HEK293 (cell line): ENCODE data around the gene FBXW2.
A peak's percentile ranks its signal among the peaks of the same experiment; 100 is the strongest.

Source experiments
- GFI1B ChIP-seq: fragments of 450-650 bp; formaldehyde crosslinking; IDR thresholded peaks from 2 replicates; pipeline ENCODE4 v1.5.1; 2016; ENCODE audit warnings: missing biosample characterization, missing genetic modification characterization
- KLF1 ChIP-seq: fragments of 450-650 bp; formaldehyde crosslinking; IDR thresholded peaks from 2 replicates; pipeline ENCODE4 v1.5.1; 2016; ENCODE audit warnings: missing biosample characterization, missing genetic modification characterization
- KLF17 ChIP-seq: fragments of 450-650 bp; formaldehyde crosslinking; IDR thresholded peaks from 2 replicates; pipeline ENCODE4 v1.5.1; 2016; ENCODE audit warnings: missing biosample characterization, missing genetic modification characterization
- KLF8 ChIP-seq: fragments of 450-650 bp; formaldehyde crosslinking; IDR thresholded peaks from 2 replicates; pipeline ENCODE4 v1.5.1; 2016; ENCODE audit warnings: missing biosample characterization, missing genetic modification characterization
- PRDM1 ChIP-seq: fragments of 450-650 bp; formaldehyde crosslinking; IDR thresholded peaks from 2 replicates; pipeline ENCODE4; 2016; ENCODE audit warnings: missing biosample characterization, missing genetic modification characterization
- RBAK ChIP-seq: fragments of 450-650 bp; formaldehyde crosslinking; IDR thresholded peaks from 2 replicates; pipeline ENCODE4 v1.5.1; 2016; ENCODE audit warnings: missing biosample characterization, missing genetic modification characterization
- ZBTB17 ChIP-seq: fragments of 450-650 bp; formaldehyde crosslinking; IDR thresholded peaks from 2 replicates; pipeline ENCODE4 v1.5.1; 2016; ENCODE audit warnings: missing biosample characterization, missing genetic modification characterization
- ZNF148 ChIP-seq: fragments of 450-650 bp; formaldehyde crosslinking; IDR thresholded peaks from 2 replicates; pipeline ENCODE4 v1.5.0; 2017; ENCODE audit warnings: missing biosample characterization, missing genetic modification characterization, borderline replicate concordance
- ZNF280D ChIP-seq: fragments of 450-650 bp; formaldehyde crosslinking; IDR thresholded peaks from 2 replicates; pipeline ENCODE4 v1.5.1; 2016; ENCODE audit warnings: missing biosample characterization, missing genetic modification characterization
- ZNF362 ChIP-seq: fragments of 450-650 bp; formaldehyde crosslinking; IDR thresholded peaks from 2 replicates; pipeline ENCODE4 v1.5.1; 2016; ENCODE audit warnings: missing biosample characterization, missing genetic modification characterization
- ZNF366 ChIP-seq: fragments of 450-650 bp; formaldehyde crosslinking; conservative IDR thresholded peaks from 2 replicates; pipeline ENCODE4 v1.5.1; 2016; ENCODE audit warnings: missing biosample characterization, missing genetic modification characterization
- ZNF394 ChIP-seq: fragments of 450-650 bp; formaldehyde crosslinking; IDR thresholded peaks from 2 replicates; pipeline ENCODE4 v1.5.1; 2016; ENCODE audit warnings: missing biosample characterization, missing genetic modification characterization, mild to moderate bottlenecking, moderate library complexity, borderline replicate concordance
- ZNF404 ChIP-seq: fragments of 450-650 bp; formaldehyde crosslinking; IDR thresholded peaks from 2 replicates; pipeline ENCODE4 v1.5.1; 2017; ENCODE audit warnings: missing biosample characterization, missing genetic modification characterization
- ZNF514 ChIP-seq: fragments of 450-650 bp; formaldehyde crosslinking; IDR thresholded peaks from 2 replicates; pipeline ENCODE4 v1.5.1; 2016; ENCODE audit warnings: missing biosample characterization, missing genetic modification characterization
- ZNF521 ChIP-seq: fragments of 450-650 bp; formaldehyde crosslinking; IDR thresholded peaks from 2 replicates; pipeline ENCODE4 v1.5.1; 2017; ENCODE audit warnings: missing biosample characterization, mild to moderate bottlenecking, missing genetic modification characterization
- ZNF544 ChIP-seq: fragments of 450-650 bp; formaldehyde crosslinking; IDR thresholded peaks from 2 replicates; pipeline ENCODE4 v1.5.0; 2017; ENCODE audit warnings: missing biosample characterization, missing genetic modification characterization
- ZNF621 ChIP-seq: fragments of 450-650 bp; formaldehyde crosslinking; IDR thresholded peaks from 2 replicates; pipeline ENCODE4 v1.5.1; 2017; ENCODE audit warnings: missing biosample characterization, missing genetic modification characterization
- ZNF623 ChIP-seq: fragments of 450-650 bp; formaldehyde crosslinking; IDR thresholded peaks from 2 replicates; pipeline ENCODE4 v1.5.1; 2016; ENCODE audit warnings: missing biosample characterization, missing genetic modification characterization
- ZNF658 ChIP-seq: fragments of 450-650 bp; formaldehyde crosslinking; IDR thresholded peaks from 2 replicates; pipeline ENCODE4; 2016; ENCODE audit warnings: missing biosample characterization, missing genetic modification characterization
- ZNF777 ChIP-seq: fragments of 450-650 bp; formaldehyde crosslinking; IDR thresholded peaks from 2 replicates; pipeline ENCODE4 v1.5.1; 2017; ENCODE audit warnings: missing biosample characterization, missing genetic modification characterization, borderline replicate concordance
- ZNF792 ChIP-seq: fragments of 450-650 bp; formaldehyde crosslinking; IDR thresholded peaks from 2 replicates; pipeline ENCODE4 v1.5.1; 2016; ENCODE audit warnings: missing biosample characterization, missing genetic modification characterization
- ZNF830 ChIP-seq: fragments of 450-650 bp; IDR thresholded peaks from 2 replicates; pipeline ENCODE4 v1.5.0; 2018; ENCODE audit warnings: missing biosample characterization, missing genetic modification characterization, low read depth, mild to moderate bottlenecking, moderate library complexity
- ZXDB ChIP-seq: fragments of 450-650 bp; formaldehyde crosslinking; IDR thresholded peaks from 2 replicates; pipeline ENCODE4 v1.5.1; 2016; ENCODE audit warnings: missing biosample characterization, missing genetic modification characterization
- TF ChIP-seq, protein P1 (sequence below): fragments of 450-650 bp; formaldehyde crosslinking; IDR thresholded peaks from 2 replicates; pipeline ENCODE4; 2016; ENCODE audit warnings: missing biosample characterization, missing genetic modification characterization

Gene FBXW2

DNA sequence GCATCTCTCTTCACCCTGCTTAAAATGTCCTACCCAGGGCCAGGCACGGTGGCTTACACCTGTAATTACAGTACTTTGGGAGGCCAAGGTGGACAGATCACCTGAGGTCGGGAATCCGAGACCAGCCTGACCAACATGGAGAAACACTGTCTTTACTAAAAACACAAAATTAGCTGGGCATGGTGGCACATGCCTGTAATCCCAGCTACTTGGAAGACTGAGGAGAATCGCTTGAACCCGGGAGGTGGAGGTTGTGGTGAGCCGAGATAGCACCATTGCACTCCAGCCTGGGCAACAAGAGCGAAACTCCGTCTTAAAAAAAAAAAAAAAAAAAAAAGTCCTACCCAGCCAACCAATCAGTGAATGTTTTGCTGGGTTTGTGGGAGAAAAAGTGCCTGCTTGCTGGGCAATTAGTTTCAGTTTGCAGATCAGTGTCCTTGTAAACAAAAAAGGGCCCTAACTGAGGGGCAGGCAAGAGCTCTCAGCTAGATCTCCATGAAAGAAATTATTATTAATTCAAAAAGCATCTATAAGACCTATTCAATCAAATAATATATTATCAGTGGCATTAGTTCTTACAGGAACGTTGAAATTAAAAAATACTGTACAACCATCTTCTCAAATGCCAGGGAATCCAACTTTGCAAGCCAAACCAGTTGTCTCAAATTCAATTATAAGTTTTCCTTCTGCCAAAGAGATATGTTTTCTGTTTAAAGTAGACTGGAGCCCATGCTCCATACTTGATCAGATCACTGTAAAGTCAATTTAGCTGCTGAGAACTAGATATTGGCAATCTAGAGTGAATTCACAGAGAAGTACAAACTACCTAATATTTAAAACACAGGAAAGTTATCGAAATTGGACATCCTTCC, 82.9 kb downstream of the FBXW2 start (continued):
- TF ChIP-seq KLF17 (no peak), ZNF362 (tag by site-specific recombination) (peak; percentile 97), RBAK (no peak), KLF1 (tag by site-specific recombination) (no peak), ZNF404 (no peak), ZNF148 (tag by site-specific recombination) (no peak), ZNF394 (no peak), ZNF777 (no peak), KLF8 (tag by site-specific recombination) (0 out of 2 replicates have a peak, but pooled peaks have one; percentile 26), ZBTB17 (peak; percentile 49; the same call in 1 of the 2 replicates), ZNF514 (no peak), ZXDB (tag by site-specific recombination) (0 out of 2 replicates have a peak, but pooled peaks have one; percentile 16), ZNF623 (tag by site-specific recombination) (no peak), ZNF280D (tag by site-specific recombination) (no peak), ZNF521 (no peak), GFI1B (tag by site-specific recombination) (no peak), ZNF544 (tag by site-specific recombination) (no peak), ZNF658 (tag by site-specific recombination) (no peak), ZNF792 (tag by site-specific recombination) (no peak), ZNF830 (tag by site-specific recombination) (no peak), ZNF366 (tag by site-specific recombination) (no peak), ZNF621 (tag by site-specific recombination) (no peak), PRDM1 (tag by site-specific recombination) (no peak)
- TF ChIP-seq, protein P1, sequence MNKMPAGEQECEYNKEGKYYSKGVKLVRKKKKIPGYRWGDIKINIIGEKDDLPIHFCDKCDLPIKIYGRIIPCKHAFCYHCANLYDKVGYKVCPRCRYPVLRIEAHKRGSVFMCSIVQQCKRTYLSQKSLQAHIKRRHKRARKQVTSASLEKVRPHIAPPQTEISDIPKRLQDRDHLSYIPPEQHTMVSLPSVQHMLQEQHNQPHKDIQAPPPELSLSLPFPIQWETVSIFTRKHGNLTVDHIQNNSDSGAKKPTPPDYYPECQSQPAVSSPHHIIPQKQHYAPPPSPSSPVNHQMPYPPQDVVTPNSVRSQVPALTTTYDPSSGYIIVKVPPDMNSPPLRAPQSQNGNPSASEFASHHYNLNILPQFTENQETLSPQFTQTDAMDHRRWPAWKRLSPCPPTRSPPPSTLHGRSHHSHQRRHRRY (tag by site-specific recombination), result no peak
